ENCODE results near the gene RABL6.

DNA sequence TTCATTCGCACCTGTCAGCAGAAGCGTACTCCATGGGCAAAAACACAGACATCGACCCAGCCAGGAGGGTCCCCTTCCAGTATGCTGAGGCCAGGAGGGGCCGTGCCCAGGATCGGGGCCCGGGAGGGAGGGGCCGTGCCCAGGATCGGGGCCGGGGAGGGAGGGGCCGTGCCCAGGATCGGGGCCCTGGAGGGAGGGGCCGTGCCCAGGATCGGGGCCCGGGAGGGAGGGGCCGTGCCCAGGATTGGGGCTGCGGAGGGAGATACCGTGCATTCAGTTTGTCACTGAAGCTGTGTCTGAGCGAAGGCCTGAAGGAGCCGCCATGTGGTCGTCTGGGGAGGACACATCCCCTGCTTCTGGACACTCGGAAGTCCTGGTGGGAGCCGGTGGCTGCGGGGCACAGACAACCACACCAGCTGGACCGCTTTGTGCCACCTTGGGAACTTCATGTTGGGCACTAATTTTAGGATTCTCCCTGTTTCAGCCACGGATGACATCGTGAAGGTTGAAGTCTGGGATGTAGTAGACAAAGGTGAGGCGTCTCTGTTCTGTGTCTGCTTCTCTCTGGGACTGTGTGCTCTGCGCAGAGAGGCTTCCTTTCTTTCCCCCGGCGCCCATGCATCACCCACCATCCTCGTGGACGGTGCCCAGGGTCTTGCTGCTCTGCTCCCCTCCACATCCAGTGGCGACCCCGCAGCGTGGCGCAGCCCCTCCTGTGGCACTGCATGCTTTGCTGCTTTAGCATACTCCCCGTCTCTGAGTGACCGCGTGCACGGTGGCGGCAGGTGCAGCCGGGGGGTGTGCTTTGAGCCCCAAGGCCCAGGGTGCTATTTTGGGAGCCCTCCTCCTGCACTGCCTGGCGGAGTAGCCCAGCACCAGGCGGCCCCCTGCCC, 17.8 kb downstream of the RABL6 start:
- TF ChIP-seq POLR2AphosphoS5 (IDR thresholded peaks at IDR 0.05; ENCODE audit: low read depth, low read length) (no peak), TAF1 (IDR thresholded peaks at IDR 0.05; ENCODE audit: borderline replicate concordance, insufficient read depth, low read length) (no peak), SIN3A (IDR thresholded peaks at IDR 0.05; ENCODE audit: borderline replicate concordance, insufficient read depth, low read length) (no peak)
- TF ChIP-seq, protein P1, sequence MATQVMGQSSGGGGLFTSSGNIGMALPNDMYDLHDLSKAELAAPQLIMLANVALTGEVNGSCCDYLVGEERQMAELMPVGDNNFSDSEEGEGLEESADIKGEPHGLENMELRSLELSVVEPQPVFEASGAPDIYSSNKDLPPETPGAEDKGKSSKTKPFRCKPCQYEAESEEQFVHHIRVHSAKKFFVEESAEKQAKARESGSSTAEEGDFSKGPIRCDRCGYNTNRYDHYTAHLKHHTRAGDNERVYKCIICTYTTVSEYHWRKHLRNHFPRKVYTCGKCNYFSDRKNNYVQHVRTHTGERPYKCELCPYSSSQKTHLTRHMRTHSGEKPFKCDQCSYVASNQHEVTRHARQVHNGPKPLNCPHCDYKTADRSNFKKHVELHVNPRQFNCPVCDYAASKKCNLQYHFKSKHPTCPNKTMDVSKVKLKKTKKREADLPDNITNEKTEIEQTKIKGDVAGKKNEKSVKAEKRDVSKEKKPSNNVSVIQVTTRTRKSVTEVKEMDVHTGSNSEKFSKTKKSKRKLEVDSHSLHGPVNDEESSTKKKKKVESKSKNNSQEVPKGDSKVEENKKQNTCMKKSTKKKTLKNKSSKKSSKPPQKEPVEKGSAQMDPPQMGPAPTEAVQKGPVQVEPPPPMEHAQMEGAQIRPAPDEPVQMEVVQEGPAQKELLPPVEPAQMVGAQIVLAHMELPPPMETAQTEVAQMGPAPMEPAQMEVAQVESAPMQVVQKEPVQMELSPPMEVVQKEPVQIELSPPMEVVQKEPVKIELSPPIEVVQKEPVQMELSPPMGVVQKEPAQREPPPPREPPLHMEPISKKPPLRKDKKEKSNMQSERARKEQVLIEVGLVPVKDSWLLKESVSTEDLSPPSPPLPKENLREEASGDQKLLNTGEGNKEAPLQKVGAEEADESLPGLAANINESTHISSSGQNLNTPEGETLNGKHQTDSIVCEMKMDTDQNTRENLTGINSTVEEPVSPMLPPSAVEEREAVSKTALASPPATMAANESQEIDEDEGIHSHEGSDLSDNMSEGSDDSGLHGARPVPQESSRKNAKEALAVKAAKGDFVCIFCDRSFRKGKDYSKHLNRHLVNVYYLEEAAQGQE (IDR thresholded peaks at IDR 0.05; ENCODE audit: insufficient read depth in 1 of 2, low read depth in 2 of 2, low read length in 2 of 2), result no peak

Measured in PFSK-1 (cell line).